Liver (tissue), 3 donors: Measurements from ENCODE around the gene EYA4.

ENCODE experiments used
- GABPA ChIP-seq, 2 donors: IDR thresholded peaks in 1 of 2; conservative IDR thresholded peaks in 1 of 2; 2 replicates each; pipeline ENCODE4 v1.6.1; 2016; ENCODE audit warnings: antibody characterized with exemption in 2 of 2, mild to moderate bottlenecking in 1 of 2, moderate library complexity in 1 of 2
- JUND ChIP-seq, 2 donors: IDR thresholded peaks; 2 replicates each; pipeline ENCODE4 v1.6.1; 2016; ENCODE audit warnings: antibody characterized with exemption in 2 of 2
- RAD21 ChIP-seq, 2 donors: IDR thresholded peaks; 2 replicates each; pipeline ENCODE4 v1.6.1; 2016; ENCODE audit warnings: antibody characterized with exemption in 2 of 2, mild to moderate bottlenecking in 2 of 2
- TF ChIP-seq, protein P1 (sequence below): fragments of 150-350 bp; IDR thresholded peaks from 2 replicates; pipeline ENCODE4 v1.5.1; 2017; ENCODE audit warnings: improper control_type of control experiment, low read depth, low read length; ENCODE audit not compliant: missing input control
- donor health status: healthy.
- donor health status: healthy.

DNA sequence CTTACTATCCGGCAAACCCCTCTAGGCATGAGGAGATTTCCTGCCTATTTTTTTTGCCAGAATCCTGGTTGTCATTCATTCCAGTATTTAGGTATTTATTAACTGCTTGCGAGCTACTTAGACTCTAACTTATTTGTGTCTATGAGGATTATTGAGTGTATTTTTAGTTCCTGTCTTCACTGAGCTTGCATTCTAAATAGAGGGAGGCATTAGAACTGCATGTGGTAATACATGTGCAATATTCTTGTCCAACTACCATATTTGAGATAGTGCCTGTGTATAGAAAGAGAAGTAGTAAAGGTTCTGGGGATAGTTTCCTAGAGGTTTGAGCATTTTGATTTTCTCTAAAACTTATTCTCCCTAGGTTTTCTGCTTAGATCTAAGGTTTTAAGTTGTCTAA lies 308.9 kb downstream of the EYA4 start:
- TF ChIP-seq GABPA (IDR thresholded peaks at IDR 0.05 in 1 of 2, conservative IDR thresholded peaks at IDR 0.05 in 1 of 2) (no peak), RAD21 (IDR thresholded peaks at IDR 0.05) (no peak), JUND (IDR thresholded peaks at IDR 0.05) (no peak)
- TF ChIP-seq, protein P1, sequence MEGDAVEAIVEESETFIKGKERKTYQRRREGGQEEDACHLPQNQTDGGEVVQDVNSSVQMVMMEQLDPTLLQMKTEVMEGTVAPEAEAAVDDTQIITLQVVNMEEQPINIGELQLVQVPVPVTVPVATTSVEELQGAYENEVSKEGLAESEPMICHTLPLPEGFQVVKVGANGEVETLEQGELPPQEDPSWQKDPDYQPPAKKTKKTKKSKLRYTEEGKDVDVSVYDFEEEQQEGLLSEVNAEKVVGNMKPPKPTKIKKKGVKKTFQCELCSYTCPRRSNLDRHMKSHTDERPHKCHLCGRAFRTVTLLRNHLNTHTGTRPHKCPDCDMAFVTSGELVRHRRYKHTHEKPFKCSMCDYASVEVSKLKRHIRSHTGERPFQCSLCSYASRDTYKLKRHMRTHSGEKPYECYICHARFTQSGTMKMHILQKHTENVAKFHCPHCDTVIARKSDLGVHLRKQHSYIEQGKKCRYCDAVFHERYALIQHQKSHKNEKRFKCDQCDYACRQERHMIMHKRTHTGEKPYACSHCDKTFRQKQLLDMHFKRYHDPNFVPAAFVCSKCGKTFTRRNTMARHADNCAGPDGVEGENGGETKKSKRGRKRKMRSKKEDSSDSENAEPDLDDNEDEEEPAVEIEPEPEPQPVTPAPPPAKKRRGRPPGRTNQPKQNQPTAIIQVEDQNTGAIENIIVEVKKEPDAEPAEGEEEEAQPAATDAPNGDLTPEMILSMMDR, result no peak
